Activated CD4-positive, alpha-beta T cell treated with anti-CD3 and anti-CD28 coated beads, Interleukin-2, amount 50 U/mL, for 48 hours (primary cell): ENCODE results near the gene ARHGAP24.

Experiments
- DNase-seq, 2 experiments: peaks; one replicate each; pipeline ENCODE4 v3.0.0-alpha.2; 2020

ARHGAP24 gene

DNA sequence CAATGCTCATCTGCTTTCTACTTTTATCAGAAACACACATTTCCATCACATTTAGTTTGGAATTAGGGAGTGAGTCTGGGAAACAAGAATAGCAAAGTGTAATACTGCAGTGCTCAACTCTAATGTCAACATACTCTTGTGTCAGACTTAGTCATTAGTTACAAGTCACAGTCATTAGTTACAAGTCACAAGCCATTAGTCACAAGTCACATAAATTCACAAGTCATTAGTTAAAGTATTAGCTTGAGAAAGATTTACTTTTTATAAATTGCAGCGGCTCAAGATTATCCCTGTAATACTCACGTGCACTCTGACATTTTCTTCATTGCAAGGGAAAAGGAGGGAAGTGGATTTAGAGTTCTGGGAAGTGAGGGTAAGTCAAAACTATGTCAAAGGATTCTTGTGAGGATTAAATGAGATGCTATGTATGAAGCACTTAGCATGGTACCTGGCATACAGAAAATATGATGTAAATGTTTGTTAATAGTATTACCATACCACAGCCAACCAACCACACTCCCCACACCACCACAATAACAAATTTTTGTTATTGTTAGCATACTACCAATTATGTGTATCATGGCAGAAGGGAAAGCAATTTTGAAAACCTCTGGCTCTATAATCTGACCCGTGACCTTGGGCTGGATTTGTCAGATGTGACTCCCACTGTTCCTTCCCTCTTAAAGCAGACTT, 116.6 kb downstream of the ARHGAP24 start:
- DNase-seq, result no peak

- no peak for DNase-seq
These were observed 120.3 kb downstream of the ARHGAP24 start for GRCh38 chr4:85595098-85595775.

DNA sequence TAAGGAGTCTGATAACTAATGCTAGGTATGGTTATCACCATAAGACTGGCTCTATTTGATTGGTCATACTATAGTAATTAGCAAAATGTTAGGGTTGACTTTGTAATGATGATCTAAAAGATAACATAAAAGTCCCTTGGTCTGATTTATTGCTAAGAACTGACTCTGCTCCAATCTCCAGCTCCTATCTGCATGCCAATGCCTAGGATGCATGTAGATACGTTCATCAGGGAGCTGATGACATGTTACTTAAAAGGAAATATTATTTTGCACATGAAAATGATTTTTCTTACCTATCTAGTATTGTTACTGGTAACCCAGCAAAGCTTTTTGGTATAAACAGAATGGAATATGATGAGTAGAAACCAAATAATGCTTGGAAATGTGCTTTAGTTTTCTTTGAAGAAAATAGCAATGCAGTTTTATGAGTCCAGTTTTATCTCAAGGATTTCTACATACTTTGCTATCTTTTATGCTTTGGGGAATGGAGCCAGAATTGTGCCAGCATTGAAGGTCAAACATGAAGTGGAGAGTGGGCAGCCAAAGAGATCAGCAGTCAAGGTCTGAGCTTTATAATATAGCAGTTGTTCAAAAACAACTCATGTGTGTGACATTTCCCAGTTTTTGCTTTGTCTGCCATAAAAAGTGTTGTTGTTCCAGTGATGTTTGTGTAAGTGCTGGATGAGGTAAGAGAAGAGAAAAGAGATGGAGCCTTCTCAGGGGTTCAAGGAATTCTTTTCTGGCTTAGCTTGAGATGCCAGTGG, 121.0 kb downstream of the ARHGAP24 start:
- no peak for DNase-seq

- DNase-seq, result no peak
These were observed 124.0 kb downstream of the ARHGAP24 start for GRCh38 chr4:85598936-85599335.

DNA sequence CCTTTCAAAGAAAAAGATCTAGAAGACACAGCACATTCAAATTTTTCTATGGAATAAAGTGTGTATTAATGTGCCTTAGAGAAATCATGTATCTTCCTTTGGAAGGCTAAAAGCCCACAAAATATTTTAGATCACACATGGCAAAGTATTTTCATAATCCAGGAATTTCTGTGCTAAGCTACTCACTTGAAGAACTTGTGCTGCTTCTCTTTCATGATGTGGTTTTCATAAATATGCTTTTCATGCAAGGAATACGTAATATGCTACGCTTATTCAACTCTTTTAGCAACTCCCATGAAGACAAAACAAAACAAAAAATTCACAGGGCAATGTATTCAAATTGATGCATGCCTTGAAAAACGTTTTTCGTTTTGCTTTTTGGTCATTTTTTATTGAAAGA, 125.6 kb downstream of the ARHGAP24 start:
- DNase-seq, result no peak

DNA sequence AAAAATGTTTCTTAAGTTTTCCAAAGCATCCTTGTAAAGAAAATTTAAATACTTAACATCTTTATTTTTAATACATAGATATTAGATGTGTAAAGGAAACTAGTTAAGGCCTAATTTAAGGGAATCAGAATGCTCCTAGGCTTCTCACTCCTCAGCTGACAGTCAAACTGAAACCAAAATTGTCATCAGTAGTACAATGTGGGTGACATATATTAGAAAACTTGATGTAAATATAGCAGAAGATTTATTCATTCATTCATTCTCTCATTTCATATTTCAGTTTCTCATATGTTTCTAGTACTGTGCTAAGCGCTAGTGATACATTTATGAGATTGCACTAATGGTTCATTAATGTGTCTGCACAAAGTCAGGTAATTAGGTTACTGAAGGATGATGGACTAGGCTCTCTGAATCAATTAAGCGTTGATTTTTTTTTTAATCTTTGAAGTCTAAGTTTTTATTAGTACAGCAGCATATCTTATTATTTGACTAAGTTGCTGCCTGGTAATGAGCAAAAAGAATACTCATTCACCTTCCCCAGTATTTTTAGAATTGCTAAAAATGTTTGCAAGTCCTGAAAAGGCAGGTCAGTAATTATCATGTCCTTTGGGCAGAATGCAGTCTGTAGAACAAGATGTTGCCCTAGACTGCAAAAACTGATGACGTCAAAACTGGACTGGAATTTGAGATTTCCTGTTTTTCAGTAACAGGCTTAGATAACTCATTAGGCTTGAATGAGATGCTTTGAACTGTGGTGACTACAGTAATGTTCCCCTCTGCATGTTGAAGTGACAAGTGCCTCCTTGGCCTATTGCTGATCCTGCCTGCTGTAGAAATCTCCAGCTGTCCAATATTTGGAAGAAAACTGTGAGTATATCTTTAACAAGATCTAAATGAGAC, 128.7 kb downstream of the ARHGAP24 start:
- no peak for DNase-seq

DNA sequence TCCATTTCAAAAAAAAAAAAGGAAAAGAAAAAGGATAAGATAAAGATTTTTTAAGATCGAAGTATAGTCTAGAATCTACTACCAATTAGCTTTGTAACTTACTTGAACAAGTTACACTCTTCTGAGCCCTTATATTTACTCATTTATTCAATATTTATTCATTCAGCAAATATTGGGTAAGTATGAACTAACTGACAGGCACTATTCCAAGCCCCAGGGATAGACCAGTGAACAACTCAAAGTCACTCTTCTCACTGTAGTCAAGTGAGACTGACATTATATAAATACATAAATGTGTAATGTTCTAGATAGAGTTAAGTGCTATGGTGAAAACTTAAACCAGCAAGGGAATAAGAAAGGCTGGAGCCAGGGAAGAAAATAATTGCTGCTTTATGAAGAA, 131.6 kb downstream of the ARHGAP24 start:
- no peak for DNase-seq

DNA sequence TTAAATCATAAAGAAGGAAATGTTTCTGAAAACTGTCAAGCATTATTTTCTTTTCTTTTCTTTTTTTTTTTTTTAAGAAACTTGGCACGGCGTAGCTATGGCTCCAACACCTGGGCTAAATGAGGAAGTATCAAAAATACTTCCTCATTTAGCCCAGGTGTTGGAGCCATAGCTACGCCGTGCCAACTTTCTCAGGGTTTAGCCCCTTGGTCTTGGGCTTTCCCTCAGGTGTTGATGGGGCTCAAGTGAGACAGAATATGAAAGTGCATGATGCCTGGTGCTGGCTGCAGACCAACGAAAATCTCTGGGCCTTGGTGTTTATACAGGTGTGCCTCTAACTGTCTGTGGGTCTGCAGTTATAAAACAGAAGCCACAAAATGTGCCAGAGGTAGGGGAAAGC, 132.7 kb downstream of the ARHGAP24 start:
- DNase-seq, result no peak

- no peak for DNase-seq
These were observed 135.5 kb downstream of the ARHGAP24 start for GRCh38 chr4:85610450-85610849.

GRCh38 chr4:85611661-85612060, 136.7 kb downstream of the ARHGAP24 start:
- DNase-seq, result no peak

GRCh38 chr4:85613901-85614300, 139.0 kb downstream of the ARHGAP24 start:
- no peak for DNase-seq

DNA sequence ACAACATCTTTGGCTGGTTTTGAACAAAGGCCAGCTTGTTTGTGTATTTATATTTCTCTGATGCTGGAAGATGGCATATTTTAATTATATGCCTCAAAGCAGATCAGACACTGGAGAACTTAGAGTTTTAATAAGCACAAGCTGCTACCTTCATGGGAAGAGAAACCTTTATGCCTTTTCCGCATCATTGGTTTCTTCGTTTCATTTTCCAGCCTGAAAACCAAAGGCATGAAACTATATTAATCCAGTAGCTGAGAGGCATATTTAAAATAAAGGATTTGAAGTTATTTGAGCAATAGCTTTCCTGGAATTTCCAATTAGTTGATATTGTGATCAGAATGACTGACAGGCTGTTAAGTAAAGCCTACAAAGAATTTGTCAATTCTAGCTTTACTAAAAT, 141.0 kb downstream of the ARHGAP24 start:
- no peak for DNase-seq

- no peak for DNase-seq
These were observed 142.3 kb downstream of the ARHGAP24 start for GRCh38 chr4:85617202-85617601.

- DNase-seq, result no peak
These were observed 158.0 kb downstream of the ARHGAP24 start for GRCh38 chr4:85632981-85633380.

DNA sequence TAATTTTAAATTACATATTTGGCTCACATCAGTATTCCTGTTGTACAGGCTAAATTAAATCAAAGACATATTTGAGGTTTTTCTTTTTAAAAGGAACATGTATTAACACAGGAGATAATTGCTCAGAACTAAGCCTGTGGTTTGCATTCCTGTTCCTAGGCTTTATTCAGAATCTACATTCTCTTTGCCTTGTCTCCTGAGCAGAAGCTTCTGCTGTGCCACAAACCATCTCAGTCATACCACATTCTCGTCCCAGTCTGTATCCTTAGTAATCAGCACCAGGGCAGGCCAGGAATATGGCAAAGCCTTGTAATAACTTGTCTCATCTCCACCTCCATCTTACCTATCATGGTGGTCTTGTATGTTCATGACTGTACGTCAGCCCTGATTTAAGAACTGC, 162.8 kb downstream of the ARHGAP24 start:
- no peak for DNase-seq

GRCh38 chr4:85639946-85640345, 165.0 kb downstream of the ARHGAP24 start:
- DNase-seq, result no peak

DNA sequence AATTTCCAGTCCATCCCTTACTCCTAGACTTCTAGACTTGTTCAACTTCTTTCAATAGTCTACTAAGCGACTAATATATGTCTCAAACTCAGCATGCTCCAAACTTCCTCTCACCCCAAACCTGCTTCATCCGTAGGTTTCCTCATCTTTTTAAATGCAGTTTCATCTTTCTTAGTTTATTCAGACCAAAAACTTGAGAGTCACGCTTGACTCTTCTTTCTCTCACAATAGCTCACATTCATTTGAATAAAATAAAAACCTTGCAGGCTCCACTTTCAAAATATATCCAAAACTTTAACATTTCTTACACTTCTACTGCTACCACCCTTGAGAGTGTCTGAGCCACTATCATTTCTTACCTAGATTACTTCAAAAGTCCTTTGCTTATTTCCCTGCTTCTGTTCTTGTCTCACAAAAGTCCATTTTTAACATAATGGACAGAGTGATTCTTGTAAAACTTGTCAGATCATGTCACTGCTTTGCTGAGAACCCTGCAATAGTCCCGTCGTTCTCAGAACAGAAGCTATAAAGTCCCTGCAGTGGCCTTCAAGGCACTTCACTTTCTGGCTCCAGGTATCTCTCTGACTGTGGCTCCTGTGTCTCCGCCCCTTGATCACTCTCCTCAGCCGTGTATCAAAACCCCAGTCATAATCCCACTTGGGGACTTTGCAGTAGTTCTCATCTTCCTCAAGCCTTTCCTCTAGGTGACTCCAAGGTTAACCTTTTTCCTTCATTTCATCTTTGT, 167.6 kb downstream of the ARHGAP24 start:
- no peak for DNase-seq

DNA sequence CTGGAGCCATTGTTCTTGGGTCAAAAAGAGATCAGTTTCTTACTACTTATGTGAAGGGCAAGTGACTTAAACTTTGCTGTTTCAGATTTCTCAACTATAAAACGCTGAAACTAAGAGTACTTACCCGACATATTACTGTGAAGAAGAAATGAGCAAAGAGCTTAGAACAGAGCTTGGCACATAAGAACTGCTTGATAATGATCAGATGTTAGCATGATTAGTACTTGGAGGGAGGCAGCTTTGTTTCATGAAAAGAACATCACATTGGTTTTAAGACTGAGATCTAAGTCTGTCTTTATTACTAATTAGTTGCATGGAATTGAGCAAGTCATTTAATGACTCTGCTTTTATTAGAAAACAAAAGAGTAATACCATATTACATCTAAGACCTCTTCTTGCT, 169.1 kb downstream of the ARHGAP24 start:
- DNase-seq, result no peak

- no peak for DNase-seq
These were observed 176.0 kb downstream of the ARHGAP24 start for GRCh38 chr4:85650908-85651307.

GRCh38 chr4:85656759-85657505, 182.0 kb downstream of the ARHGAP24 start:
- DNase-seq, result no peak

DNA sequence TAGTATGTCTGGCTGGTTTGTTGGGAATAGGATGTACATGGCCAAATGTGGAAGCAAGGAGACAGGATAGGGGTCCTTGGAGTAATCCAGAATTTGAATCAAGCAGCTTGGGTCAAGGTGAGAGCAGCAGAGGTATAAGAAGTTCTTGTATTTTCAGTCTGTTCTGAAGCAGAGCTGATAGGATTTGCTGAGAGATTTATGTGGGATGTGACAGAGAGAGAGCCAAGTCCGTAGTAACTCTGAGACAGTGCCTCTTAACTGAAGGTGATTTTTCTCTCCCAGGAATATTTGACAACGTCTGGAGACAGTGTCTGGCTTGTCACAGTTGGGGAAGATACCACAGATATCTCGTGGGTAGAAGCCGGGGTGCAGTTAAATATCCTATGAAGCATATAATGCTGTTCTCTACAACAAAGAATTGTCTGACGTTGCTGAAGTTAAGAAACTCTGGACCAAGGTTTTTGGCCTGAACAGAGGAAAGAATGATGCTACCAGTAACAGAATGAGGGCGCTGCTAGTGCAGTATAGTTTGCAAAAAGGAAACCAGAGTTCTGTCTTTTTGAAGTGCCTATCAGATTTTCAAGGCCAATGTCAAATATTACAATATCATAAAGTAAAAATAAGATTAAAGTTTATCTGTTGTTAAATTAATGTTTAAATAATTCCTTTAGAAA, 184.0 kb downstream of the ARHGAP24 start:
- DNase-seq, result no peak
